ENCODE results near the gene FAM219A.
"Not testable (repeated sequence)": the region's sequence is repeated elsewhere in the genome, so short reads cannot be mapped to it uniquely, and the experiment has no call there.

FAM219A gene

GRCh38 chr9:34376596-34377403 is 81.6 kb downstream of the FAM219A start, which contains the start of gene MYORG:
TSS of gene MYORG (minus strand) at chr9:34376898. CDS start at chr9:34372943, 3,955 bp downstream.
- DNase-seq (ENCODE audit: low read depth), result peak; percentile 95

- DNase-seq (ENCODE audit: low read depth), result no peak
Observed at GRCh38 chr9:34375901-34376595, 82.3 kb downstream of the FAM219A start.

- DNase-seq (ENCODE audit: low read depth), result no peak
Observed at GRCh38 chr9:34374905-34375552, 83.3 kb downstream of the FAM219A start.

- DNase-seq (ENCODE audit: low read depth), result no peak
Observed at GRCh38 chr9:34374339-34374738, 84.0 kb downstream of the FAM219A start.

- no peak for DNase-seq (ENCODE audit: low read depth)
Observed at GRCh38 chr9:34373749-34374148, 84.6 kb downstream of the FAM219A start.

- no peak for DNase-seq (ENCODE audit: low read depth)
Observed at GRCh38 chr9:34372467-34373011, 85.8 kb downstream of the FAM219A start.

- DNase-seq (ENCODE audit: low read depth), result no peak
Observed at GRCh38 chr9:34371886-34372466, 86.4 kb downstream of the FAM219A start.

GRCh38 chr9:34370970-34371880 is 87.1 kb downstream of the FAM219A start:
- no peak for DNase-seq (ENCODE audit: low read depth)

- no peak for DNase-seq (ENCODE audit: low read depth)
Observed at GRCh38 chr9:34370335-34370969, 87.9 kb downstream of the FAM219A start.

GRCh38 chr9:34369636-34370035 is 88.7 kb downstream of the FAM219A start:
- no peak for DNase-seq (ENCODE audit: low read depth)

- DNase-seq (ENCODE audit: low read depth), result not testable (repeated sequence)
Observed at GRCh38 chr9:34368796-34369195, 89.6 kb downstream of the FAM219A start.

GRCh38 chr9:34367751-34368410 is 90.5 kb downstream of the FAM219A start:
- not testable (repeated sequence) for DNase-seq (ENCODE audit: low read depth)

- DNase-seq (ENCODE audit: low read depth), result no peak
Observed at GRCh38 chr9:34366365-34366764, 92.0 kb downstream of the FAM219A start.

- no peak for DNase-seq (ENCODE audit: low read depth)
Observed at GRCh38 chr9:34365282-34365681, 93.1 kb downstream of the FAM219A start.

GRCh38 chr9:34363619-34364351 is 94.6 kb downstream of the FAM219A start:
- no peak for DNase-seq (ENCODE audit: low read depth)

- DNase-seq (ENCODE audit: low read depth), result no peak
Observed at GRCh38 chr9:34362614-34363214, 95.7 kb downstream of the FAM219A start.

GRCh38 chr9:34352957-34353356 is 105.4 kb downstream of the FAM219A start:
- not testable (repeated sequence) for DNase-seq (ENCODE audit: low read depth)

- DNase-seq (ENCODE audit: low read depth), result not testable (repeated sequence)
Observed at GRCh38 chr9:34352122-34352652, 106.2 kb downstream of the FAM219A start.

GRCh38 chr9:34349324-34349723 is 109.0 kb downstream of the FAM219A start:
- no peak for DNase-seq (ENCODE audit: low read depth)
